Thyroid gland (tissue), 4 donors: ENCODE measurements around the gene LAMA3. TPM values are rescaled to one million over a fixed set of nuclear protein-coding genes. Genes with fewer than 3 reads are reported as not detected.
A peak's percentile ranks its signal among the peaks of the same experiment; 100 is the strongest.

Experiments
- DNase-seq, 2 donors: peaks; one replicate each; pipeline ENCODE4 v3.0.0-alpha.2; 2019
- H3K27ac ChIP-seq, 3 donors: fragments of 200-600 bp; sonication (generic); 1 replicate in 2 of 3; 2 replicates in 1 of 3; pipeline ENCODE4 v1.5.1; 2016 to 2019; ENCODE audit warnings: mild to moderate bottlenecking in 1 of 3, moderate library complexity in 1 of 3
- H3K27me3 ChIP-seq: fragments of 200-600 bp; sonication (generic); one replicate; pipeline ENCODE4 v1.5.1; 2019
- H3K36me3 ChIP-seq, 2 donors: fragments of 200-600 bp; sonication (generic); one replicate each; pipeline ENCODE4 v1.5.1; 2016 to 2019
- H3K4me1 ChIP-seq, 2 donors: fragments of 200-600 bp; sonication (generic); one replicate each; pipeline ENCODE4 v1.5.1; 2017 to 2019
- H3K4me3 ChIP-seq, 3 donors: fragments of 200-600 bp; sonication (generic); replicated peaks in 1 of 3; 1 replicate in 2 of 3; 2 replicates in 1 of 3; pipeline ENCODE4 v1.5.1; 2016; ENCODE audit warnings: mild to moderate bottlenecking in 1 of 3
- H3K9me3 ChIP-seq: fragments of 200-600 bp; sonication (generic); one replicate; pipeline ENCODE4 v1.5.1; 2017
- CTCF ChIP-seq, 6 experiments: fragments of 200-600 bp in 3 of 6; fragments of 450-650 bp in 3 of 6; sonication (generic) in 3 of 6; IDR thresholded peaks; one replicate each; pipeline ENCODE4 v1.5.1; 2016 to 2019; ENCODE audit warnings: antibody characterized with exemption in 6 of 6, mild to moderate bottlenecking in 2 of 6, inconsistent platforms in 1 of 6, moderate library complexity in 1 of 6
- POLR2A ChIP-seq, 2 donors: fragments of 450-650 bp; IDR thresholded peaks; one replicate each; pipeline ENCODE4 v1.6.1; 2017; ENCODE audit warnings: antibody characterized with exemption in 2 of 2, mild to moderate bottlenecking in 2 of 2, moderate library complexity in 1 of 2
- WGBS, 2 donors: methylation state at CpG; one replicate each; pipeline ENCODE4 v1.1.5; 2017; 5-methylcytosine and 5-hydroxymethylcytosine counted together
- intact Hi-C: fragments of 100-400 bp; cut with DNase I; formaldehyde crosslinking; loops from one replicate; pipeline ENCODE4 v1.15.1; 2023
- total RNA-seq, 4 donors: library from RNA; depleted of rRNA; stranded (reverse); fragments of >200 nt; gene quantifications; one replicate each; pipeline ENCODE4 v1.2.3, GENCODE V29; 2016

The LAMA3 gene
- total RNA-seq, 4 donors from 2014 or later, result 7.5 to 12.1 (median 8.9) TPM

GRCh38 chr18:23689616-23690504, 607 bp downstream of the LAMA3 start:
- TF ChIP-seq POLR2A (IDR thresholded peaks at IDR 0.05) (no peak), CTCF (IDR thresholded peaks at IDR 0.05) (no peak)
- intact Hi-C loops, result loop anchor here (10.0 kb wide), 1 partner anchor 65 kb away; no protein-coding TSS in a partner anchor
- peak in 1 of 2 donors; percentile 7 for DNase-seq
- H3K27me3 ChIP-seq, result no peaks in the 10 kb centered on the region
- peak overlapping the region in 2 of 3 donors; percentile 12 to 36 for H3K4me3 ChIP-seq
- 4 to 5% methylated on average over 38 to 41 of the region's 85 CpGs for WGBS, 2 donors
- H3K9me3 ChIP-seq, result no peaks in the 10 kb centered on the region
- H3K36me3 ChIP-seq, result no peaks in the 10 kb centered on the region
- no peak overlapping the region for H3K27ac ChIP-seq
- peaks cover 0 to 17% of the 10 kb centered on the region in 2 donors for H3K4me1 ChIP-seq

- H3K27ac ChIP-seq, result no peak overlapping the region
- H3K27me3 ChIP-seq, result no peaks in the 10 kb centered on the region
- intact Hi-C loops, result loop anchor here (10.0 kb wide), 1 partner anchor 66 kb away; no protein-coding TSS in a partner anchor
- no peaks in the 10 kb centered on the region for H3K9me3 ChIP-seq
- TF ChIP-seq CTCF (IDR thresholded peaks at IDR 0.05) (no peak), POLR2A (IDR thresholded peaks at IDR 0.05) (no peak)
- H3K4me3 ChIP-seq, result no peak overlapping the region
- no peak for DNase-seq
- peaks cover 0 to 17% of the 10 kb centered on the region in 2 donors for H3K4me1 ChIP-seq
- no peaks in the 10 kb centered on the region for H3K36me3 ChIP-seq
- WGBS, 2 donors, result 61 to 80% methylated on average over 14 to 21 of the region's 21 CpGs
Measured at GRCh38 chr18:23690505-23691068, 1.3 kb downstream of the LAMA3 start.

GRCh38 chr18:23693846-23694245, 4.6 kb downstream of the LAMA3 start:
- TF ChIP-seq POLR2A (IDR thresholded peaks at IDR 0.05) (no peak), CTCF (IDR thresholded peaks at IDR 0.05) (no peak)
- Histone ChIP-seq H3K36me3 (no peaks in the 10 kb centered on the region), H3K27ac (no peak overlapping the region), H3K4me1 (peaks cover 0 to 15% of the 10 kb centered on the region in 2 donors), H3K27me3 (no peaks in the 10 kb centered on the region), H3K4me3 (no peak overlapping the region), H3K9me3 (no peaks in the 10 kb centered on the region)
- DNase-seq, result no peak
- intact Hi-C loops, result loop anchor here (10.0 kb wide), 1 partner anchor 69 kb away; no protein-coding TSS in a partner anchor
- WGBS, 2 donors, result 95 to 96% methylated on average over 2 of the region's 2 CpGs

GRCh38 chr18:23694637-23695430, 5.6 kb downstream of the LAMA3 start:
- H3K27me3 ChIP-seq, result no peaks in the 10 kb centered on the region
- H3K9me3 ChIP-seq, result no peaks in the 10 kb centered on the region
- no peak overlapping the region for H3K4me3 ChIP-seq
- DNase-seq, result no peak
- TF ChIP-seq POLR2A (IDR thresholded peaks at IDR 0.05), result no peak
- TF ChIP-seq CTCF (IDR thresholded peaks at IDR 0.05), result no peak
- H3K27ac ChIP-seq, result no peak overlapping the region
- peaks cover 0 to 5% of the 10 kb centered on the region in 2 donors for H3K4me1 ChIP-seq
- H3K36me3 ChIP-seq, result no peaks in the 10 kb centered on the region
- WGBS, 2 donors, result 92 to 95% methylated on average over 4 of the region's 4 CpGs
- intact Hi-C loops, result loop anchor here (10.0 kb wide), 1 partner anchor 70 kb away; no protein-coding TSS in a partner anchor
